Measurements from ENCODE around the gene KIF18A. TPM values are rescaled to one million over a fixed set of nuclear protein-coding genes. Genes with fewer than 3 reads are reported as not detected.

KIF18A gene
- total and polyA plus RNA-seq, 2 of the 13 experiments (the other 11 are each of a cell fraction or from before 2014, with no cell fraction given) = 3.4 to 14.4 TPM

GRCh38 chr11:28110108-28110820 is 2.3 kb upstream of the KIF18A start (continued):
- TF ChIP-seq ZHX1 (CRISPR knock-in tag; IDR thresholded peaks at IDR 0.05; ENCODE audit: low read depth) (peak; percentile 84; the same call in 1 of the 2 replicates), KDM2A (CRISPR knock-in tag; IDR thresholded peaks at IDR 0.05; ENCODE audit: borderline replicate concordance, low read depth) (peak; percentile 99), SIN3B (IDR thresholded peaks at IDR 0.05; ENCODE audit: low read length) (peak; percentile 98), ZNF564 (CRISPR knock-in tag; IDR thresholded peaks at IDR 0.05) (peak; percentile 88; the same call in 1 of the 2 replicates), CENPT (CRISPR knock-in tag; IDR thresholded peaks at IDR 0.05; ENCODE audit: low read depth) (0 out of 2 replicates have a peak, but pooled peaks have one; percentile 65), MXD4 (CRISPR knock-in tag; IDR thresholded peaks at IDR 0.05) (peak; percentile 76; the same call in 1 of the 2 replicates), CBX2 (IDR thresholded peaks at IDR 0.05; ENCODE audit: low read depth, low read length) (no peak), CBX2 (CRISPR knock-in tag; IDR thresholded peaks at IDR 0.05; ENCODE audit: low read depth) (no peak), PRPF4 (IDR thresholded peaks at IDR 0.05; ENCODE audit: low read depth, low read length, poor library complexity, severe bottlenecking) (peak; percentile 65), NCOA1 (CRISPR knock-in tag; IDR thresholded peaks at IDR 0.05) (0 out of 2 replicates have a peak, but pooled peaks have one; percentile 27), SUZ12 (IDR thresholded peaks at IDR 0.05; ENCODE audit: low read depth, low read length) (no peak), ZMAT3 (CRISPR knock-in tag; conservative IDR thresholded peaks at IDR 0.05) (peak; percentile 73; the same call in 1 of the 2 replicates), ZNF275 (CRISPR knock-in tag; IDR thresholded peaks at IDR 0.05; ENCODE audit: borderline replicate concordance) (no peak), ZKSCAN8 (CRISPR knock-in tag; IDR thresholded peaks at IDR 0.05; ENCODE audit: borderline replicate concordance) (peak; percentile 86), ZNF430 (CRISPR knock-in tag; IDR thresholded peaks at IDR 0.05) (peak; percentile 72), AKNA (CRISPR knock-in tag; IDR thresholded peaks at IDR 0.05; ENCODE audit: borderline replicate concordance) (0 out of 2 replicates have a peak, but pooled peaks have one; percentile 60), ZBTB20 (CRISPR knock-in tag; IDR thresholded peaks at IDR 0.05; ENCODE audit: borderline replicate concordance, low read depth) (peak; percentile 86; the same call in 1 of the 2 replicates), ZFYVE20 (CRISPR knock-in tag; IDR thresholded peaks at IDR 0.05; ENCODE audit: borderline replicate concordance, low read depth) (peak; percentile 66; the same call in 1 of the 2 replicates), ZNF34 (CRISPR knock-in tag; IDR thresholded peaks at IDR 0.05; ENCODE audit: borderline replicate concordance) (no peak), ZNF343 (CRISPR knock-in tag; IDR thresholded peaks at IDR 0.05) (no peak)
